GM12878 (cell line): ENCODE measurements around the gene TAF7L. TPM values are rescaled to one million over a fixed set of nuclear protein-coding genes. Genes with fewer than 3 reads are reported as not detected.

Source experiments
- ATAC-seq: fragments of 200-7000 bp; cut with Tn5 transposase; 3 replicates; pipeline ENCODE4 v1.9.1; 2020; ENCODE audit warnings: mild to moderate bottlenecking, moderate library complexity
- BruUV-seq: library from RNA; stranded (reverse); fragments of 400-500 nt; replicated peaks from 2 replicates; lab custom pipeline; 2021; lab: Mats Ljungman, UMichigan
- CTCF ChIA-PET: fragments of 300-600 bp; sonication (Branson Sonifier 250); formaldehyde crosslinking; extraction: SDS; loops from one replicate; lab custom pipeline; 2021; ENCODE audit warnings: inconsistent platforms; lab: Yijun Ruan, JAX
- POLR2A ChIA-PET: fragments of 350-600 bp; formaldehyde crosslinking; extraction: SDS; loops from one replicate; lab custom pipeline; 2021; ENCODE audit warnings: inconsistent platforms; lab: Charles Lee
- RAD21 ChIA-PET: fragments of 300-600 bp; sonication (Branson Sonifier 250); formaldehyde crosslinking; loops from one replicate; lab custom pipeline; 2023; ENCODE audit warnings: antibody characterized with exemption; ENCODE audit not compliant: unreplicated experiment; lab: Charles Lee
- SMC1A ChIA-PET: fragments of 300-600 bp; sonication (Branson Sonifier 250); formaldehyde crosslinking; loops from one replicate; lab custom pipeline; 2023; ENCODE audit not compliant: unreplicated experiment, uncharacterized antibody; lab: Charles Lee
- DNase-seq: peaks from one replicate; pipeline ENCODE4 v3.0.0-alpha.2; 2011; ENCODE audit warnings: low read depth, low spot score
- FAIRE-seq: peaks from 3 replicates; lab custom pipeline; 2011; peaks lifted over from hg19 to GRCh38; lab: Jason Lieb, UNC
- H2AFZ ChIP-seq: 2 replicates; pipeline ENCODE4 v1.6.0; 2011; ENCODE audit warnings: low read depth, low read length, control low read depth; ENCODE audit not compliant: control insufficient read depth
- H3K27ac ChIP-seq: 2 replicates; pipeline ENCODE4 v1.5.1; 2011; ENCODE audit warnings: control low read depth; ENCODE audit not compliant: control insufficient read depth, insufficient read depth
- H3K27me3 ChIP-seq, 2 experiments: replicated peaks in 1 of 2; 2 replicates each; pipeline versions ENCODE4 v1.6.0 to v1.6.1; 2011; ENCODE audit warnings: low read length in 1 of 2; ENCODE audit not compliant: control insufficient read depth in 2 of 2, insufficient read depth in 2 of 2
- H3K36me3 ChIP-seq, 2 experiments: 2 replicates each; pipeline ENCODE4 v1.5.1; 2011; ENCODE audit warnings: low read length in 1 of 2; ENCODE audit not compliant: control insufficient read depth in 2 of 2, insufficient read depth in 2 of 2
- H3K4me1 ChIP-seq: 2 replicates; pipeline ENCODE4 v1.6.1; 2011; ENCODE audit warnings: mild to moderate bottlenecking, low read length, moderate library complexity, mixed read lengths; ENCODE audit not compliant: control insufficient read depth, insufficient read depth
- H3K4me2 ChIP-seq: 2 replicates; pipeline ENCODE4 v1.6.0; 2011; ENCODE audit warnings: control low read depth; ENCODE audit not compliant: control insufficient read depth, insufficient read depth
- H3K4me3 ChIP-seq: fragments of 200-600 bp; sonication (generic); 2 replicates; pipeline ENCODE4 v1.5.1; 2016
- H3K79me2 ChIP-seq: 2 replicates; pipeline ENCODE4 v1.6.0; 2011; ENCODE audit warnings: low read length; ENCODE audit not compliant: control insufficient read depth, insufficient read depth
- H3K9ac ChIP-seq: 2 replicates; pipeline ENCODE4 v1.8.0; 2011; ENCODE audit warnings: low read length, control low read depth, mixed read lengths; ENCODE audit not compliant: control insufficient read depth, insufficient read depth
- H3K9me3 ChIP-seq: replicated peaks from 3 replicates; pipeline ENCODE4 v1.5.1; 2011; ENCODE audit warnings: mild to moderate bottlenecking, low read length; ENCODE audit not compliant: control insufficient read depth, insufficient read depth
- H4K20me1 ChIP-seq: 2 replicates; pipeline ENCODE4 v1.6.0; 2011; ENCODE audit not compliant: control insufficient read depth, insufficient read depth
- CHD4 ChIP-seq: fragments of 200-600 bp; sonication (generic); IDR thresholded peaks from 2 replicates; pipeline ENCODE4 v1.6.1; 2016; ENCODE audit warnings: mild to moderate bottlenecking
- EED ChIP-seq: sonication (generic); IDR thresholded peaks from 2 replicates; pipeline ENCODE4 v1.6.1; 2016; ENCODE audit warnings: antibody characterized with exemption, low read depth
- ETV6 ChIP-seq, 2 experiments: fragments of 450-650 bp in 1 of 2; IDR thresholded peaks in 1 of 2; conservative IDR thresholded peaks in 1 of 2; 2 replicates each; pipeline ENCODE4 v1.6.1; 2014; ENCODE audit warnings: antibody characterized with exemption in 1 of 2, borderline replicate concordance in 1 of 2, low read depth in 1 of 2, mild to moderate bottlenecking in 1 of 2, moderate library complexity in 1 of 2
- HDAC2 ChIP-seq: fragments of 200-600 bp; sonication (generic); IDR thresholded peaks from 2 replicates; pipeline ENCODE4 v1.6.1; 2017
- HDGF ChIP-seq: fragments of 450-650 bp; IDR thresholded peaks from 2 replicates; pipeline ENCODE4 v1.6.1; 2016; ENCODE audit warnings: antibody characterized with exemption
- MTA3 ChIP-seq: IDR thresholded peaks from 2 replicates; pipeline ENCODE4 v1.6.1; 2012; ENCODE audit warnings: low read length, inconsistent platforms, borderline replicate concordance
- NFYB ChIP-seq: IDR thresholded peaks from 2 replicates; pipeline ENCODE4 v1.6.1; 2011; ENCODE audit warnings: low read depth, mild to moderate bottlenecking, low read length, improper control_type of control experiment, moderate library complexity; ENCODE audit not compliant: insufficient read depth
- NRF1 ChIP-seq: conservative IDR thresholded peaks from 2 replicates; pipeline ENCODE4 v1.6.1; 2011; ENCODE audit warnings: mild to moderate bottlenecking, low read depth, low read length, improper control_type of control experiment
- POLR2AphosphoS5 ChIP-seq: IDR thresholded peaks from 2 replicates; pipeline ENCODE4 v1.6.1; 2011; ENCODE audit warnings: mild to moderate bottlenecking, low read length, inconsistent platforms
- RAD21 ChIP-seq: IDR thresholded peaks from 2 replicates; pipeline ENCODE4 v1.6.1; 2011; ENCODE audit warnings: mild to moderate bottlenecking, low read depth, low read length, moderate library complexity; ENCODE audit not compliant: insufficient read depth
- RUNX3 ChIP-seq: IDR thresholded peaks from 2 replicates; pipeline ENCODE4 v1.6.1; 2012; ENCODE audit warnings: low read length, inconsistent platforms
- SIX5 ChIP-seq: IDR thresholded peaks from 2 replicates; pipeline ENCODE4 v1.6.1; 2011; ENCODE audit warnings: mild to moderate bottlenecking, low read depth, low read length, moderate library complexity; ENCODE audit not compliant: severe bottlenecking
- STAT1 ChIP-seq: fragments of 450-650 bp; conservative IDR thresholded peaks from 2 replicates; pipeline ENCODE4 v1.6.1; 2014; ENCODE audit warnings: antibody characterized with exemption, mild to moderate bottlenecking
- STAT3 ChIP-seq: IDR thresholded peaks from 2 replicates; pipeline ENCODE4 v1.6.1; 2011; ENCODE audit warnings: low read depth, low read length, improper control_type of control experiment
- WGBS: methylation state at CpG from one replicate; pipeline ENCODE4 v1.1.6; 2016; ENCODE audit warnings: low lambda C conversion rate; ENCODE audit not compliant: insufficient replicate concordance, insufficient coverage; ENCODE audit errors: missing lambda C conversion rate; 5-methylcytosine and 5-hydroxymethylcytosine counted together
- in situ Hi-C: fragments of 300-500 bp; cut with MboI; formaldehyde crosslinking; loops from 9 replicates; pipeline ENCODE4 v1.14.3; 2018; ENCODE audit warnings: mixed read lengths
- intact Hi-C: fragments of 100-400 bp; cut with micrococcal nuclease; formaldehyde crosslinking; loops from one replicate; pipeline ENCODE4 v1.14.2; 2022; ENCODE audit not compliant: unreplicated experiment
- polyA plus RNA-seq, 11 experiments: library from polyadenylated mRNA; depleted of rRNA in 4 of 11; unstranded in 6 of 11; stranded (reverse) in 5 of 11; fragments of >200 nt; fragmentation: Nextera tagmentation in 4 of 11; fragmentation: Illumina TruSeq in 1 of 11; extraction: Ambion mirVana in 4 of 11; extraction: Trizol in 1 of 11; gene quantifications; 1 replicate in 1 of 11; 2 replicates in 10 of 11; pipeline versions ENCODE4 v1.2.1 to v1.2.3, GENCODE V29; 2011 to 2016; ENCODE audit warnings: inconsistent platforms in 2 of 11, missing spikeins in 2 of 11, low read depth in 1 of 11
- total RNA-seq, 4 experiments: library from RNA; depleted of rRNA in 3 of 4; stranded (reverse); fragments of >200 nt in 3 of 4; fragmentation: Illumina TruSeq in 1 of 4; extraction: Trizol in 1 of 4; gene quantifications; 2 replicates each; pipeline versions ENCODE4 v1.2.1 to v1.2.3, GENCODE V29; 2013 to 2021
- TF ChIP-seq, protein P1 (sequence below): IDR thresholded peaks from 2 replicates; pipeline ENCODE4 v1.6.1; 2011; ENCODE audit warnings: low read depth, mild to moderate bottlenecking, low read length, moderate library complexity, borderline replicate concordance; ENCODE audit errors: extremely low read depth
- TF ChIP-seq, protein P2 (sequence below): fragments of 450-650 bp; IDR thresholded peaks from 2 replicates; pipeline ENCODE4 v1.6.1; 2017; ENCODE audit warnings: mild to moderate bottlenecking, moderate library complexity

Gene TAF7L
- total and polyA plus RNA-seq, 10 of the 15 experiments (the other 5 are each of a cell fraction or from before 2014, with no cell fraction given), result 0.05 to 0.11 (median 0.08) TPM; not detected in 6

- Histone ChIP-seq H3K27ac (no peak overlapping the region), H3K4me3 (no peak overlapping the region), H4K20me1 (no peaks in the 10 kb centered on the region), H3K9ac (no peak overlapping the region)
- in situ Hi-C loops, result no loop called here
- BruUV-seq, result no TSS peak
- no peak for TF ChIP-seq HDAC2
- no peak for TF ChIP-seq MTA3
- TF ChIP-seq RUNX3, result no peak
- TF ChIP-seq NRF1, result no peak
- TF ChIP-seq RAD21, result peak; percentile 11; the same call in 1 of the 2 replicates
- TF ChIP-seq, all 136 proteins: peak for 1
- CTCF ChIA-PET, result no interaction called here
- intact Hi-C loops, result no loop called here
- Histone ChIP-seq H3K4me2 (no peak overlapping the region), H2AFZ (no peak overlapping the region), H3K79me2 (no peaks in the 10 kb centered on the region), H3K27me3 (no peaks in the 10 kb centered on the region), H3K4me1 (no peaks in the 10 kb centered on the region), H3K36me3 (no peaks in the 10 kb centered on the region), H3K9me3 (no peaks in the 10 kb centered on the region)
- WGBS, result 79% methylated on average over 4 of the region's 4 CpGs
- SMC1A ChIA-PET, result no interaction called here
- RAD21 ChIA-PET, result no interaction called here
- ATAC-seq, result no peak
- no peak for FAIRE-seq
- no peak for DNase-seq
- POLR2A ChIA-PET, result no interaction called here
These were observed 30.7 kb downstream of the TAF7L start for GRCh38 chrX:101260435-101260834.

GRCh38 chrX:101258259-101258581 is 32.9 kb downstream of the TAF7L start:
- H3K4me2 ChIP-seq, result no peak overlapping the region
- H3K27me3 ChIP-seq, result no peaks in the 10 kb centered on the region
- no peak overlapping the region for H2AFZ ChIP-seq
- FAIRE-seq, result no peak
- in situ Hi-C loops, result no loop called here
- H4K20me1 ChIP-seq, result no peaks in the 10 kb centered on the region
- intact Hi-C loops, result no loop called here
- H3K9ac ChIP-seq, result no peak overlapping the region
- no peak for DNase-seq
- RAD21 ChIA-PET, result no interaction called here
- SMC1A ChIA-PET, result no interaction called here
- no peaks in the 10 kb centered on the region for H3K79me2 ChIP-seq
- POLR2A ChIA-PET, result no interaction called here
- H3K4me1 ChIP-seq, result no peaks in the 10 kb centered on the region
- no peaks in the 10 kb centered on the region for H3K36me3 ChIP-seq
- no TSS peak for BruUV-seq
- H3K4me3 ChIP-seq, result no peak overlapping the region
- WGBS, result 73% methylated on average over 11 of the region's 11 CpGs
- no peaks in the 10 kb centered on the region for H3K9me3 ChIP-seq
- CTCF ChIA-PET, result no interaction called here
- no peak for ATAC-seq
- H3K27ac ChIP-seq, result no peak overlapping the region
- TF ChIP-seq, protein P1, sequence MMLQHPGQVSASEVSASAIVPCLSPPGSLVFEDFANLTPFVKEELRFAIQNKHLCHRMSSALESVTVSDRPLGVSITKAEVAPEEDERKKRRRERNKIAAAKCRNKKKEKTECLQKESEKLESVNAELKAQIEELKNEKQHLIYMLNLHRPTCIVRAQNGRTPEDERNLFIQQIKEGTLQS, result no peak
- TF ChIP-seq STAT1 (no peak), EED (no peak), NFYB (no peak), ETV6 (conservative IDR thresholded peaks at IDR 0.05 in 1 of 2, IDR thresholded peaks at IDR 0.05 in 1 of 2; ENCODE audit: borderline replicate concordance in 1 of 2, low read depth in 1 of 2) (no peak), CHD4 (no peak), HDGF (no peak), SIX5 (no peak), POLR2AphosphoS5 (no peak), STAT3 (no peak)
- TF ChIP-seq, protein P2, sequence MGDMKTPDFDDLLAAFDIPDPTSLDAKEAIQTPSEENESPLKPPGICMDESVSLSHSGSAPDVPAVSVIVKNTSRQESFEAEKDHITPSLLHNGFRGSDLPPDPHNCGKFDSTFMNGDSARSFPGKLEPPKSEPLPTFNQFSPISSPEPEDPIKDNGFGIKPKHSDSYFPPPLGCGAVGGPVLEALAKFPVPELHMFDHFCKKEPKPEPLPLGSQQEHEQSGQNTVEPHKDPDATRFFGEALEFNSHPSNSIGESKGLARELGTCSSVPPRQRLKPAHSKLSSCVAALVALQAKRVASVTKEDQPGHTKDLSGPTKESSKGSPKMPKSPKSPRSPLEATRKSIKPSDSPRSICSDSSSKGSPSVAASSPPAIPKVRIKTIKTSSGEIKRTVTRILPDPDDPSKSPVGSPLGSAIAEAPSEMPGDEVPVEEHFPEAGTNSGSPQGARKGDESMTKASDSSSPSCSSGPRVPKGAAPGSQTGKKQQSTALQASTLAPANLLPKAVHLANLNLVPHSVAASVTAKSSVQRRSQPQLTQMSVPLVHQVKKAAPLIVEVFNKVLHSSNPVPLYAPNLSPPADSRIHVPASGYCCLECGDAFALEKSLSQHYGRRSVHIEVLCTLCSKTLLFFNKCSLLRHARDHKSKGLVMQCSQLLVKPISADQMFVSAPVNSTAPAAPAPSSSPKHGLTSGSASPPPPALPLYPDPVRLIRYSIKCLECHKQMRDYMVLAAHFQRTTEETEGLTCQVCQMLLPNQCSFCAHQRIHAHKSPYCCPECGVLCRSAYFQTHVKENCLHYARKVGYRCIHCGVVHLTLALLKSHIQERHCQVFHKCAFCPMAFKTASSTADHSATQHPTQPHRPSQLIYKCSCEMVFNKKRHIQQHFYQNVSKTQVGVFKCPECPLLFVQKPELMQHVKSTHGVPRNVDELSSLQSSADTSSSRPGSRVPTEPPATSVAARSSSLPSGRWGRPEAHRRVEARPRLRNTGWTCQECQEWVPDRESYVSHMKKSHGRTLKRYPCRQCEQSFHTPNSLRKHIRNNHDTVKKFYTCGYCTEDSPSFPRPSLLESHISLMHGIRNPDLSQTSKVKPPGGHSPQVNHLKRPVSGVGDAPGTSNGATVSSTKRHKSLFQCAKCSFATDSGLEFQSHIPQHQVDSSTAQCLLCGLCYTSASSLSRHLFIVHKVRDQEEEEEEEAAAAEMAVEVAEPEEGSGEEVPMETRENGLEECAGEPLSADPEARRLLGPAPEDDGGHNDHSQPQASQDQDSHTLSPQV, result no peak
